ENCODE results near the gene PDE4D.
"Not testable (repeated sequence)": the region's sequence is repeated elsewhere in the genome, so short reads cannot be mapped to it uniquely, and the experiment has no call there.

DNA sequence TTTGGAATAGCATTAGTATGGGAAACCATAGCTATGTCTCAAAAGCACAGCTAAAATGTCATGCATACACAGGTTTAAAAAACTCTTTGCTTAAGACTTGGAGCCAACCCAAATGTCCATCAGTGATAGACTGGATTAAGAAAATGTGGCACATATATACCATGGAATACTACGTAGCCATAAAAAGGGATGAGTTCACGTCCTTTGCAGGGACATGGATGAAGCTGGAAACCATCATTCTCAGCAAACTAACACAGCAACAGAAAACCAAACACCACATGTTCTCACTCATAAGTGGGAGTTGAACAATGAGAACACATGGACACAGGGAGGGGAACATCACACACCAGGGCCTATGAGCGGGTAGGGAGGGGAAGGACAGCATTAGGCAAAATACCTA lies 897.7 kb downstream of the PDE4D start:
- TF ChIP-seq, protein P1, sequence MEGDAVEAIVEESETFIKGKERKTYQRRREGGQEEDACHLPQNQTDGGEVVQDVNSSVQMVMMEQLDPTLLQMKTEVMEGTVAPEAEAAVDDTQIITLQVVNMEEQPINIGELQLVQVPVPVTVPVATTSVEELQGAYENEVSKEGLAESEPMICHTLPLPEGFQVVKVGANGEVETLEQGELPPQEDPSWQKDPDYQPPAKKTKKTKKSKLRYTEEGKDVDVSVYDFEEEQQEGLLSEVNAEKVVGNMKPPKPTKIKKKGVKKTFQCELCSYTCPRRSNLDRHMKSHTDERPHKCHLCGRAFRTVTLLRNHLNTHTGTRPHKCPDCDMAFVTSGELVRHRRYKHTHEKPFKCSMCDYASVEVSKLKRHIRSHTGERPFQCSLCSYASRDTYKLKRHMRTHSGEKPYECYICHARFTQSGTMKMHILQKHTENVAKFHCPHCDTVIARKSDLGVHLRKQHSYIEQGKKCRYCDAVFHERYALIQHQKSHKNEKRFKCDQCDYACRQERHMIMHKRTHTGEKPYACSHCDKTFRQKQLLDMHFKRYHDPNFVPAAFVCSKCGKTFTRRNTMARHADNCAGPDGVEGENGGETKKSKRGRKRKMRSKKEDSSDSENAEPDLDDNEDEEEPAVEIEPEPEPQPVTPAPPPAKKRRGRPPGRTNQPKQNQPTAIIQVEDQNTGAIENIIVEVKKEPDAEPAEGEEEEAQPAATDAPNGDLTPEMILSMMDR (IDR thresholded peaks at IDR 0.05): not testable (repeated sequence)
- TF ChIP-seq POLR2A (IDR thresholded peaks at IDR 0.05): not testable (repeated sequence)

Measured in heart left ventricle (tissue), 13 donors.